Tibial nerve (tissue), 4 donors: ENCODE results near the gene TMEM138.

ENCODE experiments used
- EP300 ChIP-seq, 2 donors: sonication (generic); formaldehyde crosslinking; IDR thresholded peaks; one replicate each; pipeline ENCODE4 v1.6.1; 2017; ENCODE audit warnings: antibody characterized with exemption in 2 of 2, mild to moderate bottlenecking in 1 of 2
- POLR2A ChIP-seq, 2 donors: fragments of 450-650 bp; IDR thresholded peaks; one replicate each; pipeline ENCODE4 v1.6.1; 2017; ENCODE audit warnings: antibody characterized with exemption in 2 of 2, mild to moderate bottlenecking in 2 of 2, moderate library complexity in 2 of 2
- TF ChIP-seq, protein P1 (sequence below), 5 experiments: fragments of 200-600 bp in 3 of 5; fragments of 450-650 bp in 2 of 5; sonication (generic) in 3 of 5; IDR thresholded peaks; one replicate each; pipeline ENCODE4 v1.5.1; 2016 to 2019; ENCODE audit warnings: antibody characterized with exemption in 5 of 5, mild to moderate bottlenecking in 3 of 5, moderate library complexity in 2 of 5

DNA sequence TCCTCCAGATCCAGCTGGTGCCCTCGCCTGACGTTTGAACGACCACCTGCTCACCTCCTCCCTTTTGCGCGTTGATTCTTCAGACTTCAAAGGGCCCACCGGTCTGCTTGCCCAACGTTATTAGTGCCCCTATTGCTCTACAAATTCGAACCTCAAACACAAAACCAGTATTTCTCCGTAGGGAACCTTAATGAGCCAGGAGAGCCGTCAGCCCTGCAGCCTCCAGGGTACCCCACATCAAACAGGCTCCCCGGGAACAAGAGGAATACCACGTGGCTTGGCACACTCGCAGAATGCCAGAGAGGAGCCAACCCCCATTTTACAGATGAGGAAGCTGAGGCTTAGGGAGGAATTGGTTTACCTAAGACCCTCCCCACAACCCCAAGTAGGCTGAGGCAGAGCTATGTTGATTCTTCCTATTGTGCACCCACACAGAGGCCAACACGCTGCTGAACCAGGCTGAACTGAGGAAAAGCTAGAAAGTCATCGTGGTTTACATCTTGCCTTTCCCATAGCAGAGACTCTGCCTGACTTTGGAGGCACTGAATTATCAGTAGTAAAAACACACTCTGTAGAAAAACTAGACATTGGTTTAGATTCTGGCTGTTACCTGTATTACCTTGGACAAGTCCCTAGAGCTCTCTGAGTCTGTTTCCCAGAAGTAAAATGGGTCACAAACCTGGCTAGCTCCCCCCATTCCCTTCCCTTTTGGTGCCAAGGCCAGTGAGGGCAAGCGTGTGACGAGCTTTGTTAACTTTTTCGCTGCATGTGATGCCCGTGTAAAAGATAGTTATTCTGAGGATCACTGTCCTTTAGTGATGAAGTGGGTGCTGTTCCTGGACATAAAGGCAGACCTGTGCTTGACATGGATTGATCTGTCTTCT is 28.4 kb upstream of the TMEM138 start:
- TF ChIP-seq, protein P1, sequence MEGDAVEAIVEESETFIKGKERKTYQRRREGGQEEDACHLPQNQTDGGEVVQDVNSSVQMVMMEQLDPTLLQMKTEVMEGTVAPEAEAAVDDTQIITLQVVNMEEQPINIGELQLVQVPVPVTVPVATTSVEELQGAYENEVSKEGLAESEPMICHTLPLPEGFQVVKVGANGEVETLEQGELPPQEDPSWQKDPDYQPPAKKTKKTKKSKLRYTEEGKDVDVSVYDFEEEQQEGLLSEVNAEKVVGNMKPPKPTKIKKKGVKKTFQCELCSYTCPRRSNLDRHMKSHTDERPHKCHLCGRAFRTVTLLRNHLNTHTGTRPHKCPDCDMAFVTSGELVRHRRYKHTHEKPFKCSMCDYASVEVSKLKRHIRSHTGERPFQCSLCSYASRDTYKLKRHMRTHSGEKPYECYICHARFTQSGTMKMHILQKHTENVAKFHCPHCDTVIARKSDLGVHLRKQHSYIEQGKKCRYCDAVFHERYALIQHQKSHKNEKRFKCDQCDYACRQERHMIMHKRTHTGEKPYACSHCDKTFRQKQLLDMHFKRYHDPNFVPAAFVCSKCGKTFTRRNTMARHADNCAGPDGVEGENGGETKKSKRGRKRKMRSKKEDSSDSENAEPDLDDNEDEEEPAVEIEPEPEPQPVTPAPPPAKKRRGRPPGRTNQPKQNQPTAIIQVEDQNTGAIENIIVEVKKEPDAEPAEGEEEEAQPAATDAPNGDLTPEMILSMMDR (IDR thresholded peaks at IDR 0.05): no peak
- TF ChIP-seq EP300 (IDR thresholded peaks at IDR 0.05) (no peak), POLR2A (IDR thresholded peaks at IDR 0.05) (no peak)
